G401 (cell line): ENCODE results near the gene RNF34. TPM values are rescaled to one million over a fixed set of nuclear protein-coding genes. Genes with fewer than 3 reads are reported as not detected.

Source experiments
- DNase-seq: peaks from one replicate; pipeline ENCODE4 v3.0.0-alpha.2; 2015; ENCODE audit warnings: low spot score
- in situ Hi-C: cut with HindIII; loops from 2 replicates; pipeline ENCODE4 v1.10.0; 2016; ENCODE audit warnings: low sequenced_read_pairs, mixed read lengths
- total RNA-seq: library from RNA; depleted of rRNA; stranded (reverse); fragments of >200 nt; shearing (Covaris generic); gene quantifications from 2 replicates; pipeline ENCODE4 v1.2.3, GENCODE V29; 2014; rRNA removed

The RNF34 gene
- total RNA-seq, 1 experiment from 2014 or later = 43.8 TPM

DNA sequence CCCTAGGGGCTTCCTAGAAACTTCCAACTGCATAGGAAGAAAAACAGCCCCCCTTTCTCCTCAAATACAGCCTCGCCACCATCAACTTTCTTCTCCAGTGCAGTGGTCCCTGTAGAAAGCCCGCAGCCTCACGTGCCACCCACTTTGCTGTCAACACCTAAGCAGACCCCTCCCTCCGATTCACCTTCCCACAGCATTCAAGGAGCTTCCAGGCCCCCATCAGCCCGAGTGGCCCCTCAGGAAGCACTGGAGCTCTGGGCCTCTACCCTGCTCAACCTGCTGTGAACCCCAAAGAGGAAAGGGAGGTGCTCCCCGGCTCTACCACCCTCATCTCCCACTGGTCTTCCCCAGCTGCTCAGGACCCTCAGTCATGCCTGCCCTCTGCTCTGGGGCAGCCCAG lies 55.0 kb downstream of the RNF34 start:
- no peak for DNase-seq
- in situ Hi-C loops = no loop called here

DNA sequence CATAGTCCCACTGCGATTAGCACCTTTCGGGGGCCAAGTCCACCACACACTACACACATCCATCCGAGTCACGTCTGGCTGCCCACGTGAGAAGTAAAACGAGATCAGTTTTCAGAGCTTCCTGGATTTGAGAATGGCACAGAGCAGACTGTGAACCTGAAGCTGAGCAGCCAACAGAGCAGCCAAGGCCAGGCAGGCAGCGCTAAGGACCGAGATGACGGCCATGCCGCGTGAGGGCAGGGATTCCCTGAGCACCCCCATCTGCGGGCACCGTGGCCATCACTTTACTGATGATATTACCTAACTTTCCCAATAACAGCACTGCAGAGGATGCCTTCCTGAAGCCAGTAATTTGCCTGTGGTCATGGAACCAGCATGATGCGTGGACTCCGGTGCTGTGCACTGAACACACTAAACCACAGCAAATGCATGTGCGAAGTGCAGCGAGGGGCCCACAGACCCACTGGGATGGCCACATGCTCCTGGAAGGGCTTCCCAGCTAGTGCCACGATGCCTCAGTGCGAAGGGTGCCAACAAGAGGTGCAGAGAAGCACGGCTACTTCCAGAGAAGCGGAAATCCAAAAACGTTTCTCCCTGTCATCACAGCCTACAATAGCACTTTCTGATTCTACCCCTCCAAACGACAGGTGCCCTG lies 56.0 kb downstream of the RNF34 start:
- in situ Hi-C loops = no loop called here
- DNase-seq = no peak

DNA sequence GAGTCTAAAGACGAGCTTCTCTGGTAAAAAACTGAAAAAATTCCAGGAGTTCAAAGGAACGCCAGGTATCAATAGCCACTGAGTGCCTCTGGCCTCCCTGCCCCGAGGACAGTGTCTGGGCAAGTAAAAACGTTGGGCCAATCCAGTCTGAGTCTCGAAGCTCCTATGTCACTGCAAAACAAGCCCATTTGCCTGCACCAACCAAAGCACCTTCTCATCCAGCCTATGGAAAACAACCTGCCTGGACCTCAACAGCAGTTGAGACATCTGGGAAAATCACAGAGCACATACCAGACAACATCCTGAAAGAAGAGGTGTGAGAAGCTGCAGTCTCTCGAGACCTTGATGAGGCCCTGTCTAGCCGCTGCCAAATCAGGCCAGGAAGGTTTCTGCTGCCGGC lies 56.6 kb downstream of the RNF34 start:
- no peak for DNase-seq
- in situ Hi-C loops = no loop called here

DNA sequence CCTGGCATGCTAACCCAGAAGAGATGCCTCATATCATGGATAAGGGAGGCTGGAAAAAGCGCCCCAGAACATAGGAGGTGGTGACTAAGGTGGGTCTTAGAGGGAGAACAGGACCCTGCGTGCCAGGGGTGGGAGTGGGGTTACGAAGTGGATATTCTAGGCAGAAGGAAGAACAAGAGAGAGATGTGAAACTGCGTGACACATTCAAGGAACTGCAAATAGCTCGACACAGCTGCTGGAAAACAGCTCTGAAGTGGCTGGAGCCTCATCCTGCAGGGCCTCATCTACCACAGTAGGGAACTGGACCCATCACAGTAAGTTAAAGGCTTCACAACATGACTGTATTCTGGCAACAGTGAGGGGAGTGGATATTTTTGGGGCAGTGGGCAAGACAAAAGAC lies 61.1 kb downstream of the RNF34 start:
- no peak for DNase-seq
- in situ Hi-C loops = no loop called here

DNA sequence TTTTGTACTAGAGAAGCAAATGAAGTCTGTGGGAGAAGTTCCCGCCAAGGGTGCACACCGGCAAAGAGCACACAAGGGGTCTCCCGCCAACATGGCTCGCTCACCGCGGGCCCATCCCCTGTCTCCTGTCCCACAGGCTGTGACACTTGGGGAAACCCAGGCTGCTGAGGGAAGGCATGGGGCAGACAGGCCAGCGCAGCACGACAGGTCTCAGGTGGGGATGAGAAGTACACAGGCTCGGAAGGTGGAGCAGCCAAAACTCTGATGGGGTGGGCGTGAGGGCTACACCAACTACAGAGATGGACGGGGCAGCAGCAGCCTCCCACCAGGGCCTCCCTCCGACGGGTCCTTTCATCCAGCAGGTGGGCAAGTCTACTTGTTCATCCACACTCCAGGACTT lies 64.4 kb downstream of the RNF34 start:
- no peak for DNase-seq
- in situ Hi-C loops = no loop called here

DNA sequence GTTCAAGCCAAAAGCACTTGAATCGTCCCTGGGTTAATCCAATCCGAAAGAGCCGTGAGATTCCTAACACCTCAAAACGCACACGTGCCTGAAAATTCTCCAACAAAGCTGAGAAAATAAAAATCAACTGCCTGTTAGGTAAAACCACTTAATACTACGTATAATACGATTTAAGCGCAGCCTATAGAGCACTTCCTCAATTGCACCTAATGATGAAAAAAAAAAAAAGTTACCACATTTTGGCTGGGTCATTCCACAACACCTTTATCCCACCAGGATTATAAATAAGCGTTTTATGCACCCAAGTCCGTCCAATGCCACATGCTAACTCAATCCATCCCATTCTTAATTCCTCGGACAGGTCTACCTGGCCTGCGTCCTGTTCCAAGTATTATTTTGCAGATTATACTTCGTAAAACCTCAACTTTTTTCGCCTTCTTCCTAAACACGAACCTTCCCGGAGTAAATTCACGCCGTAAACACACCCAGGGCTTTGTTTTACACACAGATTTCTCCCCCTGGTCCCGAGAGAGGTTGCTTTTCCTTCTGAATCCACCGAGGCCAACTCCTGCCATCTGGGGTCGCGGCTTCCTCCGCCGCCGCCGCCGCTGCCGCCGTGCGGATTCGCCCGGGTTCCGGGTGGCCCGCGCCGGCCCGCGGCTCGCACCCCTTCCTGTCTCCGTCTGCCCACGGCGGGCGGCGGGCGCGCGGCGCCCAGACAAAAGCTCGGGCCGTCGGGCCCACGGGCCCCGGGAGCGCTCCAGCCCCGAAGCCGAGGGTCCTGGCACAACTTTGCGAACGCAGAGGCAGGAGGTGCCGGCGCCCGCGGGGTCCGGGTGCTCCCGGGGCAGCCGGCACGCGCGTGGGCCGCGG lies 66.2 kb downstream of the RNF34 start:
- in situ Hi-C loops = no loop called here
- DNase-seq = no peak

DNA sequence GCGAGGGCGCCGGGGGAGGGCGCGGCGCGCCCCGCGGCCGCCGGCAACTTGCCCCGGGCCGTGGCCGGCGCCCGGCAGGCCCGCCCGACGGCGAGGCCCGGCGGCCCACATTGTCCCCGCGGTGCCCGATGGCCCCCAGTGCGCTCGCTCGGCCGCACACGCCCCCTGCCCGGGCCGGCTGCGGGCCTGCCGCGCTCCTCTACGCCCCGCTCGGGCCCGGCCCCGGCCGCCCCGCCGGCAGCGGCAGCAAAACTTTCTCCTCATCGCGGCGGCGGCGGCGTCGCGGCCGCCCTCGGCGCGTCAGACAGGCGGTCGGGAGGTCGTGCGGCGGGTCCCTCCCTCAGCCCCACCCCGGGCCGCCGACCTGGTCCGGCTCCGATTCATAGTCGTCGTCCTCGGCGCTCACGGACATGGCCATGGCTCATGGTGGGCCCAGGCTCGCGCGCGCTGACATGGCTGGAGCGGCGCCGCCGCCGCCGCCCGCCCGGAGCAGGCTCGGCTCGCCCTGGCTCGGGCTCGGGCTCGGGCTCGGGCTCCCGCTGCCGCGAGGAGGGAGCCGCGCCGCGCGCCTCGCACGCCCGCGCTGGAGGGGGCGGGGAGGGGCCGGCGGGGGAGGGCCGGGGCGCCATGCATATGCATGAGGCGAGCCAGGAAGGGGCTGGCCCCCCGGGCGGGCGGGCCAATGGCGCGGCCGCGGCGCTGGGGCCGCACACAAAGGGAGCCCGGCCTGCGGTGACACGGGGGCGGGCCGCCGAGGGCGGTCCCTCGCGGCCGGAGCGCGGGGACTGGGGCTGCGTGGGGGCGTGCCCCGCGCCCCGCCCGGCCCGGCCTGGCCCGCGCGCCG lies 67.1 kb downstream of the RNF34 start:
- in situ Hi-C loops = no loop called here

DNA sequence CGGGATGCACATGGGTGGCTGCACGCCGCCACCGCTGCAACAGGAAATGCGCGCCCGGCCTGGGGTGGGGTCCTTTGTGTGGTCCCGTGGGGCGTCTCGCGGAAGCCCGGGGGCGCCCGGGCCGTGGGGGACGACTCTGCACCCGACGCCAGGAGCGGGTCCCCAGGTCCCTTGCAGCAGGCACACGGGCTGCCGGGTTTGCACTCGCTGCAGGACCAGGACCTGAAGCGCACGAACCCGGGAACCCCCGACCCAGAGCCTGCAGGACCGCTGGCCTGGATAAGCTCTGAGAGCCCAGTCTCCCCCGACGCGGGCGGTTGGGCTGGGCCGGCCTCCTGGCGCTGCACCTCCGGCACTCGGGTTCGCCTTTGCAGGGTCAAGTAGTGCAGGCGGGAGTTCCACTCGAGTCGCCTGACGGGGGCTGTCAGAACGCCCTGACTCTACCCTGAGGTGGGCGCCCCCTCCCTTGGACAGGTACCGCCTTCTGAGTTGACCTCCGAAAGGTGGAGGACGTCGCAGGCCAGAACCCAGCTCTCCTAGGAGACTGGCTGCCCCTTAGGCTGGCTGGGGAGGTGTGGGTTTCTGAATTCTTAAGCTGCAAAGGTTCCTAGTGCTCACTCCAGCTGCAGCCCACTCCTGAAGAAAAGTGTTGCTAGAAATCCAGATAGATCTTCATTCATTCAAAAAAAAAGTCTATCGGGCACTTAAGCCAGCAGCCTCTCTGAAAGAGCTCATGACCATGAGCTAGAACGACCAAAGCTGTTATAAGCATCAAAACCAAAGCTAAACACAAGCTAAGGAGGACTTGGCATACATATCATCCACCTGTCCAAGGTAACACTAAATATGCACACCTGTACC lies 68.0 kb downstream of the RNF34 start:
- in situ Hi-C loops = no loop called here
- peak; percentile 20 for DNase-seq

More for the DNA sequence above, 67.1 kb downstream of the RNF34 start:
- DNase-seq = peak; percentile 60

DNA sequence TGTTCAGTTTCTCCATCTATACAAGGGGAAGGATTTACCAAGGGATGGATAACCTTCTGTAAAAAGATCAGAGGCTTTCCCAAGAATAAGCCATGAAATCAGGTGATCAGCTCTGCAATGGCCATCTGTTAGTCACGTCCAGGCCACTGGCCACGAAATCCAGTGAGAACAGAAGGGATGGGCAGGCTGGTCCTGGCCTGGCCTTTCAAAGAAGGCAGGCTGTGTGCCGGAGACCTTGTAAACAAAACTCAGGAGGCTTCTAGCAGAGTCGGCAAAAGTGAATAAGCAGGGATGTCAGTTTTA lies 68.5 kb downstream of the RNF34 start:
- in situ Hi-C loops = no loop called here
- peak; percentile 84 for DNase-seq

DNA sequence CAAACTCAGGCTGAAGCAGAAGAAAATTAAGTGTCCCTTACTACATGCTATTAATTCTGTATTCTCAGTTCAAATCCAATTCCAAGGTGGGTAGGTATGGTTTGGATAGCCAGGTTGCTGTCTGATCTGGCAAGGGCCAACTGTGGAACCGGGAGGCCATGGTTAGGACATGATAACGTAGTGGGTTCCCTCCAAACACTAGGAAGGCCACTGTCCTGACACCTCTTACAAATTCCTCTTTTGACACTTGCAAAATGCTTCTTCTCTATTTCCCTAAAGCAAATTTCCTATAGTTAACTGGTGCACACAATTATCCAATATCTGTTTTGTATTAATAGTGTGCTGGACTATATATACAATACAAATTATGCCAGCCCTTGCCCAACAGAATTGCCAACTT lies 70.8 kb downstream of the RNF34 start:
- DNase-seq = no peak
- in situ Hi-C loops = no loop called here

DNA sequence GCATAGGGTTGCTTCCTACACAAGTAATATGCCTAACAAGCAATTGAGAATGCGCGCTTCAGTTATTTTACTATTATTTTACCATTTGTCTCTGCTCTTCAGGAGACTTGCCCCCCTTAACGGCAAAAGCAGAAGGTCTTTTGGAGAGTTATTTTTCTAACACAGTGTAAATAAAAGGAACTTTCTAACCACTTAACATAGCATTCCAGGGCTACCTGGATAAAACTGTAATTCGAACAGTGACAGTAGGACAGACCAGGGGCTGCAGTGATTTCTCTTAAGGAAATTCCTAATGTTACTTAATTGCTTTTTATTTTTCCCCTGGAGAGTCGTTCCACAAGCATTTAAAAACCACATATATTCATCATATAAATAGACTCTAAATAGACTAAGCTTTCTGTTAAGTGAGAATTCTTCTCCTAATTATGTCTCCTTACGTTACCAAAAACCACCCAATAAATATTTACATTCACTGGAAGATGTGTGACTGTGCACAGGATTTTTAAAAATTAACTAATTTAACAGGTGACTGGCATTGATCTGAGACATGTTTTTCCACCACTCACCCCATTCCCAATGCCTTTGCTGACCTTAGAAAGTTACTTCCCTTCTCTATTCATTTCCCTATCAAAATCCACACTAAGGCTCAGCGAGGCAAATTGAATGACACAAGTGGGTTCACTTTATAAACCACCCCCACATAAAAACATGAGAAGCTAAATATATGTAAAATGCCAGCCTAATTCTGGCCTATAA lies 72.4 kb downstream of the RNF34 start:
- in situ Hi-C loops = no loop called here
- no peak for DNase-seq

Other genes starting within 250 kb of the RNF34 start
- 20.7 and 48.2 TPM in 2 replicates for gene P2RX4, start 190.0 kb upstream of the RNF34 start, total RNA-seq
- 22.5 and 27.2 TPM in 2 replicates for gene CAMKK2, start 103.4 kb upstream of the RNF34 start, total RNA-seq
- gene ANAPC5, start 47.7 kb upstream of the RNF34 start, total RNA-seq = 129 and 154 TPM in 2 replicates
- gene KDM2B, start 180.9 kb downstream of the RNF34 start, total RNA-seq = 43.8 and 73.4 TPM in 2 replicates
- gene ORAI1, start 226.4 kb downstream of the RNF34 start, total RNA-seq = 22.3 and 27.4 TPM in 2 replicates